Liver (tissue), 9 donors: ENCODE results near the gene ZCWPW1. TPM values are rescaled to one million over a fixed set of nuclear protein-coding genes. Genes with fewer than 3 reads are reported as not detected.
A peak's percentile ranks its signal among the peaks of the same experiment; 100 is the strongest.

ENCODE experiments used
- DNase-seq: peaks from one replicate; pipeline ENCODE4 v3.0.0-alpha.2; 2017; ENCODE audit warnings: low spot score
- H3K27ac ChIP-seq, 2 donors: one replicate each; pipeline ENCODE4 v1.7.0; 2013; ENCODE audit warnings: inconsistent platforms in 2 of 2, low read length in 2 of 2, control low read depth in 1 of 2, low read depth in 1 of 2, mild to moderate bottlenecking in 1 of 2
- H3K27me3 ChIP-seq, 4 donors: one replicate each; pipeline versions ENCODE4 v1.6.1 to v1.7.0; 2013; ENCODE audit warnings: low read length in 3 of 4, inconsistent platforms in 1 of 4, mild to moderate bottlenecking in 1 of 4, moderate library complexity in 1 of 4; ENCODE audit not compliant: control insufficient read depth in 4 of 4, insufficient read depth in 4 of 4
- H3K36me3 ChIP-seq, 4 donors: one replicate each; pipeline versions ENCODE4 v1.6.1 to v1.7.0; 2013; ENCODE audit warnings: low read length in 3 of 4, mild to moderate bottlenecking in 3 of 4, low read depth in 1 of 4, moderate library complexity in 1 of 4; ENCODE audit not compliant: control insufficient read depth in 4 of 4, insufficient read depth in 3 of 4
- H3K4me1 ChIP-seq, 4 donors: one replicate each; pipeline versions ENCODE4 v1.6.1 to v1.7.0; 2013; ENCODE audit warnings: low read length in 3 of 4, mild to moderate bottlenecking in 3 of 4, moderate library complexity in 1 of 4; ENCODE audit not compliant: control insufficient read depth in 4 of 4, insufficient read depth in 4 of 4
- H3K4me3 ChIP-seq, 3 donors: one replicate each; pipeline versions ENCODE4 v1.6.1 to v1.7.0; 2013; ENCODE audit warnings: low read length in 3 of 3, control low read depth in 1 of 3, low read depth in 1 of 3, mild to moderate bottlenecking in 1 of 3
- H3K9ac ChIP-seq, 2 donors: one replicate each; pipeline ENCODE4 v1.7.0; 2013; ENCODE audit warnings: low read length in 2 of 2, mild to moderate bottlenecking in 2 of 2, moderate library complexity in 2 of 2, control low read depth in 1 of 2, low read depth in 1 of 2
- H3K9me3 ChIP-seq, 4 donors: one replicate each; pipeline versions ENCODE4 v1.6.1 to v1.7.0; 2013; ENCODE audit warnings: low read length in 3 of 4; ENCODE audit not compliant: control insufficient read depth in 4 of 4
- CTCF ChIP-seq: fragments of 150-350 bp; IDR thresholded peaks from 2 replicates; pipeline ENCODE4 v1.5.1; 2017; ENCODE audit warnings: improper control_type of control experiment, low read depth, low read length; ENCODE audit not compliant: missing input control
- EGR1 ChIP-seq, 2 donors: IDR thresholded peaks; 2 replicates each; pipeline ENCODE4 v1.6.1; 2016 to 2018; ENCODE audit warnings: antibody characterized with exemption in 2 of 2, low read depth in 2 of 2
- FOXA1 ChIP-seq: IDR thresholded peaks from 2 replicates; pipeline ENCODE4 v1.6.1; 2016; ENCODE audit warnings: antibody characterized with exemption
- FOXA2 ChIP-seq: IDR thresholded peaks from 2 replicates; pipeline ENCODE4 v1.6.1; 2016; ENCODE audit warnings: antibody characterized with exemption
- GABPA ChIP-seq, 2 donors: IDR thresholded peaks in 1 of 2; conservative IDR thresholded peaks in 1 of 2; 2 replicates each; pipeline ENCODE4 v1.6.1; 2016; ENCODE audit warnings: antibody characterized with exemption in 2 of 2, mild to moderate bottlenecking in 1 of 2, moderate library complexity in 1 of 2
- HNF4A ChIP-seq, 2 donors: conservative IDR thresholded peaks; 2 replicates each; pipeline ENCODE4 v1.6.1; 2016; ENCODE audit warnings: antibody characterized with exemption in 2 of 2, mild to moderate bottlenecking in 2 of 2
- HNF4G ChIP-seq: IDR thresholded peaks from 2 replicates; pipeline ENCODE4 v1.6.1; 2016; ENCODE audit warnings: antibody characterized with exemption
- JUND ChIP-seq, 2 donors: IDR thresholded peaks; 2 replicates each; pipeline ENCODE4 v1.6.1; 2016; ENCODE audit warnings: antibody characterized with exemption in 2 of 2
- MAX ChIP-seq: IDR thresholded peaks from 2 replicates; pipeline ENCODE4 v1.6.1; 2016; ENCODE audit warnings: antibody characterized with exemption
- RAD21 ChIP-seq, 2 donors: IDR thresholded peaks; 2 replicates each; pipeline ENCODE4 v1.6.1; 2016; ENCODE audit warnings: antibody characterized with exemption in 2 of 2, mild to moderate bottlenecking in 2 of 2
- RXRA ChIP-seq, 2 donors: IDR thresholded peaks; 2 replicates each; pipeline ENCODE4 v1.6.1; 2017 to 2018; ENCODE audit warnings: antibody characterized with exemption in 2 of 2, mild to moderate bottlenecking in 1 of 2
- SP1 ChIP-seq: IDR thresholded peaks from 2 replicates; pipeline ENCODE4 v1.6.1; 2018; ENCODE audit warnings: antibody characterized with exemption, mild to moderate bottlenecking
- TAF1 ChIP-seq: conservative IDR thresholded peaks from 2 replicates; pipeline ENCODE4 v1.6.1; 2016; ENCODE audit warnings: antibody characterized with exemption, mild to moderate bottlenecking
- YY1 ChIP-seq: IDR thresholded peaks from 2 replicates; pipeline ENCODE4 v1.6.1; 2016; ENCODE audit warnings: antibody characterized with exemption, mild to moderate bottlenecking
- ZBTB33 ChIP-seq: IDR thresholded peaks from 2 replicates; pipeline ENCODE4 v1.6.1; 2016; ENCODE audit warnings: antibody characterized with exemption
- WGBS: extraction: QIAGEN DNeasy Blood & Tissue Kit; methylation state at CpG from one replicate; pipeline ENCODE4 v1.1.7; 2013; 5-methylcytosine and 5-hydroxymethylcytosine counted together
- polyA plus RNA-seq, 2 donors: library from polyadenylated mRNA; stranded (reverse) in 1 of 2; unstranded in 1 of 2; fragments of 200-250 nt in 1 of 2; fragments of >200 nt in 1 of 2; fragmentation: Nextera tagmentation in 1 of 2; extraction: Ambion mirVana in 1 of 2; gene quantifications; one replicate each; pipeline versions ENCODE4 v1.2.1 to v1.2.3, GENCODE V29; 2013 to 2015
- total RNA-seq, 2 donors: library from RNA; depleted of rRNA; stranded (reverse); fragments of >200 nt; gene quantifications; one replicate each; pipeline ENCODE4 v1.2.3, GENCODE V29; 2014
- TF ChIP-seq, protein P1 (sequence below): IDR thresholded peaks from 2 replicates; pipeline ENCODE4 v1.6.1; 2016; ENCODE audit warnings: antibody characterized with exemption
- TF ChIP-seq, protein P2 (sequence below): IDR thresholded peaks from 2 replicates; pipeline ENCODE4 v1.6.1; 2016; ENCODE audit warnings: antibody characterized with exemption, mild to moderate bottlenecking
- donor health status: healthy.
- donor health status: healthy.
- donor health status: healthy.
- donor health status: healthy.
- donor health status: healthy.

Gene ZCWPW1
- total and polyA plus RNA-seq, 4 donors, result 1.4 to 3.3 (median 2.8) TPM

- Histone ChIP-seq H3K9ac (no peak overlapping the region), H3K36me3 (no peaks in the 10 kb centered on the region), H3K27me3 (no peaks in the 10 kb centered on the region), H3K27ac (no peak overlapping the region), H3K9me3 (no peaks in the 10 kb centered on the region), H3K4me3 (no peak overlapping the region), H3K4me1 (peaks cover 3 to 11% (median 6%) of the 10 kb centered on the region in 4 donors)
- WGBS, result 96% methylated on average over 3 of the region's 3 CpGs
- TF ChIP-seq RAD21 (IDR thresholded peaks at IDR 0.05) (no peak), FOXA1 (no peak), EGR1 (IDR thresholded peaks at IDR 0.05; ENCODE audit: low read depth in 2 of 2) (no peak), YY1 (no peak), RXRA (IDR thresholded peaks at IDR 0.05) (no peak), HNF4A (conservative IDR thresholded peaks at IDR 0.05) (no peak), SP1 (no peak), HNF4G (no peak), ZBTB33 (no peak), TAF1 (no peak), FOXA2 (no peak)
- TF ChIP-seq, protein P1, sequence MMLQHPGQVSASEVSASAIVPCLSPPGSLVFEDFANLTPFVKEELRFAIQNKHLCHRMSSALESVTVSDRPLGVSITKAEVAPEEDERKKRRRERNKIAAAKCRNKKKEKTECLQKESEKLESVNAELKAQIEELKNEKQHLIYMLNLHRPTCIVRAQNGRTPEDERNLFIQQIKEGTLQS, result no peak
- TF ChIP-seq, protein P2, sequence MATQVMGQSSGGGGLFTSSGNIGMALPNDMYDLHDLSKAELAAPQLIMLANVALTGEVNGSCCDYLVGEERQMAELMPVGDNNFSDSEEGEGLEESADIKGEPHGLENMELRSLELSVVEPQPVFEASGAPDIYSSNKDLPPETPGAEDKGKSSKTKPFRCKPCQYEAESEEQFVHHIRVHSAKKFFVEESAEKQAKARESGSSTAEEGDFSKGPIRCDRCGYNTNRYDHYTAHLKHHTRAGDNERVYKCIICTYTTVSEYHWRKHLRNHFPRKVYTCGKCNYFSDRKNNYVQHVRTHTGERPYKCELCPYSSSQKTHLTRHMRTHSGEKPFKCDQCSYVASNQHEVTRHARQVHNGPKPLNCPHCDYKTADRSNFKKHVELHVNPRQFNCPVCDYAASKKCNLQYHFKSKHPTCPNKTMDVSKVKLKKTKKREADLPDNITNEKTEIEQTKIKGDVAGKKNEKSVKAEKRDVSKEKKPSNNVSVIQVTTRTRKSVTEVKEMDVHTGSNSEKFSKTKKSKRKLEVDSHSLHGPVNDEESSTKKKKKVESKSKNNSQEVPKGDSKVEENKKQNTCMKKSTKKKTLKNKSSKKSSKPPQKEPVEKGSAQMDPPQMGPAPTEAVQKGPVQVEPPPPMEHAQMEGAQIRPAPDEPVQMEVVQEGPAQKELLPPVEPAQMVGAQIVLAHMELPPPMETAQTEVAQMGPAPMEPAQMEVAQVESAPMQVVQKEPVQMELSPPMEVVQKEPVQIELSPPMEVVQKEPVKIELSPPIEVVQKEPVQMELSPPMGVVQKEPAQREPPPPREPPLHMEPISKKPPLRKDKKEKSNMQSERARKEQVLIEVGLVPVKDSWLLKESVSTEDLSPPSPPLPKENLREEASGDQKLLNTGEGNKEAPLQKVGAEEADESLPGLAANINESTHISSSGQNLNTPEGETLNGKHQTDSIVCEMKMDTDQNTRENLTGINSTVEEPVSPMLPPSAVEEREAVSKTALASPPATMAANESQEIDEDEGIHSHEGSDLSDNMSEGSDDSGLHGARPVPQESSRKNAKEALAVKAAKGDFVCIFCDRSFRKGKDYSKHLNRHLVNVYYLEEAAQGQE, result no peak
- DNase-seq, result no peak
Observed at GRCh38 chr7:100452513-100452912, 24.0 kb upstream of the ZCWPW1 start.

GRCh38 chr7:100449190-100449795 lies 20.8 kb upstream of the ZCWPW1 start:
- DNase-seq, result no peak
- 45% methylated on average over 13 of the region's 13 CpGs for WGBS
- Histone ChIP-seq H3K36me3 (no peaks in the 10 kb centered on the region), H3K4me3 (no peak overlapping the region), H3K27me3 (no peaks in the 10 kb centered on the region), H3K27ac (peak overlapping the region; percentile 93 to 99), H3K9ac (no peak overlapping the region), H3K9me3 (no peaks in the 10 kb centered on the region), H3K4me1 (peaks cover 8 to 19% (median 12%) of the 10 kb centered on the region in 4 donors)
- TF ChIP-seq YY1, result no peak
- no peak for TF ChIP-seq FOXA2
- no peak for TF ChIP-seq MAX
- no peak for TF ChIP-seq HNF4G
- TF ChIP-seq, protein P1, result peak; percentile 58
- TF ChIP-seq, protein P2, result peak; percentile 52
- TF ChIP-seq JUND (IDR thresholded peaks at IDR 0.05), result peak in 1 of 2 donors; percentile 10
- TF ChIP-seq SP1, result peak; percentile 30
- no peak for TF ChIP-seq GABPA (IDR thresholded peaks at IDR 0.05 in 1 of 2, conservative IDR thresholded peaks at IDR 0.05 in 1 of 2)
- TF ChIP-seq RXRA (IDR thresholded peaks at IDR 0.05), result peak in 1 of 2 donors; percentile 35
- TF ChIP-seq HNF4A (conservative IDR thresholded peaks at IDR 0.05), result peak; percentile 56 to 60
- TF ChIP-seq RAD21 (IDR thresholded peaks at IDR 0.05), result peak in 1 of 2 donors; percentile 14
- no peak for TF ChIP-seq CTCF
